ENCODE measurements around the gene FGD1. TPM values are rescaled to one million over a fixed set of nuclear protein-coding genes. Genes with fewer than 3 reads are reported as not detected.
"Not testable (repeated sequence)": the region's sequence is repeated elsewhere in the genome, so short reads cannot be mapped to it uniquely, and the experiment has no call there.

FGD1 gene
- 0.15 and 0.21 TPM in 2 replicates for total RNA-seq

DNA sequence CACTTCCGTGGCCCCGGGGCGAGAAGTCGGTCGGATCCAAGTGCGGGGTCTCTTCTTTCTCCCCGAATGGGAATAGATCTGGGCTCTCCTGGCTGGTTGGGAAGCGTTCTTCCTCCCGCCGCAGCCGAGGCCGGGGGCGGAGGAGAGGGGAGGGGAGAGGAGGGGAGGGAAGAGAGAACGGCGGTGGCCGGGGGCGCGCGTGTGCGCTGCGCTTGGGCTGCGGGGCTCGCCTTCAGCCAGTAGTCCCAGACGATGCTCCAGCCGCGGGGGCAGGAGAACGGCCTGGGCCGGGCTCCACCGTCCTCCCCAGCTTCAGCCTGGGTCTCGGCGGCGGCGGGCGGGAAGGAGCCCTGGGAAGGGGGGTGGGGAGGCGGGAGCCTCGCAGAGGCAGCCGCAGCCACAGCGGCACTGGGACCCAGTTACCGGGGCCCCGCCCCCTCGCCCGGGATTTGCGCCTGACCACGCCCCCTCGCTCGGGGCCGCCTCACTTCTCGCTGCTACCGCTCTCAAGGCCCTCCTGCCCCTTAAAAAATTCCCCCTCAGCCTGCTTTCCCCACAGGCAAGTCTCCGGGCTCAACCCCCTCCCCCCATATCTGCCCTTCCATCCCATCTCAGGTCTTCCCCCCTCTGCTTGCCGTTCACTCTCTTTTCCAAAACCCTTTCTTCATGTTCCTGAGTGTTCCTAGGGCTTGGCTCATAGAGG lies at the start of gene FGD1:
TSS of gene FGD1 (minus strand) at position 421 of the 703 bp plus-strand sequence. CDS start 802 bp downstream, outside the sequence.
- Mint-ChIP-seq H3K9me3 (no peaks in the 10 kb centered on the region), H3K27me3 (ENCODE audit: insufficient read depth) (peaks cover 22% of the 10 kb centered on the region)
- peak; percentile 12 for DNase-seq (ENCODE audit: low spot score)

DNA sequence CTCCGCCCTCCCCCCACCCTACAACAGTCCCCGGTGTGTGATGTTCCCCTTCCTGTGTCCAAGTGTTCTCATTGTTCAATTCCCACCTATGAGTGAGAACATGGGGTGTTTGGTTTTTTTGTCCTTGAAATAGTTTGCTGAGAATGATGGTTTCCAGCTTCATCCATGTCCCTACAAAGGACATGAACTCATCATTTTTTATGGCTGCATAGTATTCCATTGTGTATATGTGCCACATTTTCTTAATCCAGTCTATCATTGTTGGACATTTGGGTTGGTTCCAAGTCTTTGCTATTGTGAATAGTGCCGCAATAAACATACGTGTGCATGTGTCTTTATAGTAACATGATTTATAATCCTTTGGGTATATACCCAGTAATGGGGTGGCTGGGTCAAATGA lies 46.2 kb upstream of the FGD1 start:
- DNase-seq (ENCODE audit: low spot score); H3K27ac Mint-ChIP-seq; H3K9me3 Mint-ChIP-seq; H3K4me1 Mint-ChIP-seq (ENCODE audit: low read depth); intact Hi-C loops (cut with micrococcal nuclease); H3K27me3 Mint-ChIP-seq (ENCODE audit: insufficient read depth); H3K4me3 Mint-ChIP-seq: not testable (repeated sequence)
- H3K36me3 Mint-ChIP-seq (ENCODE audit: low read depth), result peaks cover 32% of the 10 kb centered on the region

More for the DNA sequence above, at the start of gene FGD1:
- H3K4me1 Mint-ChIP-seq (ENCODE audit: low read depth), result no peaks in the 10 kb centered on the region
- H3K27ac Mint-ChIP-seq, result no peak within 1 kb of the TSS
- no peaks in the 10 kb centered on the region for H3K36me3 Mint-ChIP-seq (ENCODE audit: low read depth)
- intact Hi-C loops (cut with micrococcal nuclease), result loop anchor here (1.0 kb wide), 1 partner anchor 34 kb away; the partner anchor contains the start of gene GNL3L
- H3K4me3 Mint-ChIP-seq, result peak within 1 kb of the TSS; percentile 71

DNA sequence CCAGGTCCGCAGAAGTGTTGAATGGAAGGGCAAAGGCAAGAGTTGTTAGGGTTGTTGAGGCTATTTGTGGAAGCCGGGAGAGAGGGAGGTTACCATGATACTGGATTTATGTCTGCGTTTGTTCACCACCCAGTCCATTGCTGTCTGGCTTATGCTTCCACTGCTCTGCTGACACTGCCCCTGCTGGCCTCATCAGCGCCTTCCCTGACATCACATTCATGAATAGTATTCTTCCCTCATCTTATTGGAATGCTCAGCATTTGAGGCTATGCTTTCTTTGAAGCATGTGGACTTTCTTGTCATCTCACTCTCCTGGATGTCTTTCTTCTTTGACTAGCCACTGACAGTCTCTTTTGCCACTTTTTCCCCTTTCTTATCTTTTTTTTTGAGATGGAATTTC lies 44.3 kb upstream of the FGD1 start:
- DNase-seq (ENCODE audit: low spot score), result no peak
- no peaks in the 10 kb centered on the region for H3K27me3 Mint-ChIP-seq (ENCODE audit: insufficient read depth)
- H3K36me3 Mint-ChIP-seq (ENCODE audit: low read depth), result peaks cover 33% of the 10 kb centered on the region
- H3K9me3 Mint-ChIP-seq, result no peaks in the 10 kb centered on the region
- H3K4me1 Mint-ChIP-seq (ENCODE audit: low read depth), result no peaks in the 10 kb centered on the region
- no peak overlapping the region for H3K27ac Mint-ChIP-seq
- intact Hi-C loops (cut with micrococcal nuclease), result no loop called here
- no peak overlapping the region for H3K4me3 Mint-ChIP-seq

DNA sequence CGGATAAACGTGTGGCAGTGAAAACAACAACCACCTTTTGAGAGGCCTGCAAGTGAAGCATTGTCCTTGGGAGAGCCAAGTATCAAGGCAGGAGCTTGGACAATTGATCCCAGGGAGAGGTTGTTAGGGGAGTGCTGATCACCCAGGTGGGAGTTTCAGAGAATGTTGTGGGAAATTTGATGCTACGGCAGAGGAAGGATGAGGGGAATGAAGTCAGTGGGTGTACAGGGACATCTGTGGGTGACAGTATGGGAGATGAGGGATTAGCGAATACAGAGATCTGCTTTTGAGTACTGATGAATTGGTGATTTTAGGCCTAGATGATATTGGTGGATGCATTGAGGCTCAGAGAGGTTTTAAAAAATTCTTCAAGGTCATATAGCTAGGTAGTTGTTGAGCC lies 38.2 kb upstream of the FGD1 start:
- no peak overlapping the region for H3K27ac Mint-ChIP-seq

DNA sequence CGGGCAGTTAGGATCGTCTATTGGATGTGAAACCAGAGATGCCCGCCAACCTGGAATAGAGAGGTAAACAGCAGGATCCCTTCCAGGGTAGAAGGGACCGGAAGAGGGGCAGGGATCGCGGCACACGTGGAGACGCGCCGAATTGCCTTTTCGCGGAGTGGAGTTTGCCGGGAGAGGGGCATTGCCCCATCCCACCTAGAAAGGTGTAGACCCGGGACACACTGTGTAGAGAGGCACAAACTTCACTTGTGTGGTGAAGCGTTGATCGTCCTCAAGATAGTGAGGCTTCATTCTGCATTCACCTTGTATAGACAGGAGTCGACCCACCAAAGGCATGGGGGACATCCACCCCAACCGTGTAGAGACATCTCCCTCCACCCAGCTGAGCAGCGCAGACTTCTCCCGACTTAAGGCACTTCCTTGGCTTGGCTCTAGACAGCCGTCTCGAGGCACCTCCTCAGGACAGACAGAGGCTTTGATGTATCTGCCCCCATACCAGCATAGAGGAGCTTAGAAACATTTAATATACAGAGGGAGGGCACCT lies 34.4 kb upstream of the FGD1 start:
- Mint-ChIP-seq H3K9me3 (peaks cover 8% of the 10 kb centered on the region), H3K36me3 (ENCODE audit: low read depth) (peaks cover 34% of the 10 kb centered on the region), H3K4me3 (peak overlapping the region; percentile 95), H3K27me3 (ENCODE audit: insufficient read depth) (no peaks in the 10 kb centered on the region), H3K27ac (peak overlapping the region; percentile 91), H3K4me1 (ENCODE audit: low read depth) (peaks cover 26% of the 10 kb centered on the region)
- DNase-seq (ENCODE audit: low spot score), result peak; percentile 1
- intact Hi-C loops (cut with micrococcal nuclease), result loop anchor here (1.0 to 10.0 kb wide), 9 partner anchors 34 to 1306 kb away; partner anchors contain the start of genes APEX2, FAM120C, FGD1 and HUWE1

More for the DNA sequence above, 38.2 kb upstream of the FGD1 start:
- H3K4me1 Mint-ChIP-seq (ENCODE audit: low read depth), result peaks cover 26% of the 10 kb centered on the region
- intact Hi-C loops (cut with micrococcal nuclease), result loop anchor here (10.0 kb wide), 2 partner anchors 849 to 1309 kb away; partner anchors contain the start of genes HUWE1 and KDM5C
- no peak for DNase-seq (ENCODE audit: low spot score)
- peak overlapping the region; percentile 1 for H3K4me3 Mint-ChIP-seq
- H3K36me3 Mint-ChIP-seq (ENCODE audit: low read depth), result peaks cover 33% of the 10 kb centered on the region
- H3K27me3 Mint-ChIP-seq (ENCODE audit: insufficient read depth), result no peaks in the 10 kb centered on the region
- H3K9me3 Mint-ChIP-seq, result no peaks in the 10 kb centered on the region

DNA sequence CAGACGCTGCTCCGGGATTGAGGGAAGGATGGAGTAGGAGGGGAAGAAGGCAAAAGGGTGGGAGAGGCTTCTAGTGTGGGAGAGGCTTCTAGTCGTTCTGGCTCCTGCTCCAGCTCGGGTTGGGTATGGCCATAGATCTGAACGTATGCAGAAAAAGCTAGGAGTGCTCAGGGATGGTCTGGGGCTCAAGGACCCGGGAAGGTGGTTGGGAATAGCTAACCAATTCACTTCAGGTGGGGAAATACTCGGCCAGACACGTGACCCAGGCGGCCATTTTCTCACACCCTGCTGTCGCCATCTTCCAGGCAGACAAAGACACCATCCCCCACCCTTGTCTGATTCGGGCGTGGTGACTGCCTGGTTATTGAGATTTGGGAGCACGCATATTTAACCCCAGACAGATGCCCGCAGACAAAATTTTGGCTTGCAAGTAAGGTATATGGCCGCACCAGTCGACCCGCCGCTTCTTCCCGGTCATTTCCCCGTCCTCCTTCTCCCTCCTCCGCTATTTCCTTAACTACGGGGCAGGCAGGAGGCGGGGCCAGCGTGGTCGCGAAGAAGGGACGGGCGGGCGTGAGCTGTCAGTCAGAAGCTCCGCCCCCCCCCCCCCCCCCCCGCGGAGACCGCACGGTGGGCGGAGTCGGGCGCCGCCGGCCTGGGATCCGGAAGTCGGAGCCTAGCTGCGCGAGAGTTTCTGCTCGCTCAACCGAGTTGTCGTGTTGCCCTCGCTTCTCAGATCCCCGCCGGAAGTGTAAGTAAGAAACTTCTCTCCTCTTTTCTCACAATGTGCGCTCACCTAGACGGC lies 33.7 kb upstream of the FGD1 start, which contains the start of gene GNL3L:
TSS of gene GNL3L (plus strand) at position 668 of the 805 bp plus-strand sequence. CDS start 2,348 bp downstream, outside the sequence.
- peak; percentile 69 for DNase-seq (ENCODE audit: low spot score)
- peaks cover 26% of the 10 kb centered on the region for H3K4me1 Mint-ChIP-seq (ENCODE audit: low read depth)
- H3K27me3 Mint-ChIP-seq (ENCODE audit: insufficient read depth), result no peaks in the 10 kb centered on the region
- H3K27ac Mint-ChIP-seq, result peak within 1 kb of the TSS; percentile 94
- H3K36me3 Mint-ChIP-seq (ENCODE audit: low read depth), result peaks cover 33% of the 10 kb centered on the region
- intact Hi-C loops (cut with micrococcal nuclease), result loop anchor here (1.0 to 10.0 kb wide), 9 partner anchors 33 to 1305 kb away; partner anchors contain the start of genes APEX2, FAM120C, FGD1 and HUWE1
- H3K9me3 Mint-ChIP-seq, result peaks cover 8% of the 10 kb centered on the region
- peak within 1 kb of the TSS; percentile 95 for H3K4me3 Mint-ChIP-seq

DNA sequence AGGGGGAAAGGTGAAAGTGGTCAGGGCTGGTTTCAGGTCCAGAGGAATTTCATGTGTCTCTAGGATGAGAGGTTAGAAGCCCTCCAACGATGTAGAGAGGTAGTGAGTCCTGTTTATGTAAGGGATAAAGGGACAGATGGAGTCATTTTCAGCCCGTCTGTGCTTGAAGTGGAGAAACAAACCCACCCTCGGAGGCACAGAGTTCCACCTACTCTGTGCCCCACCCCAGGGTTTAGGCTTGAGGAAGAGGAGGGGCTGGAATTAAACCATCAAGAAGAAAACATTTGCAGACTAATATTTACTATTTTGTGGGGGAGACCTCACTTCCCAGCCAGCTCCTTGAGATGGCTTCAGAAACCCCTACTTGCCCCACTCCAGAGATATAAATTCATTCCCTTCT lies 33.1 kb upstream of the FGD1 start:
- Mint-ChIP-seq H3K27me3 (ENCODE audit: insufficient read depth) (no peaks in the 10 kb centered on the region), H3K4me3 (peak overlapping the region; percentile 95), H3K4me1 (ENCODE audit: low read depth) (peaks cover 19% of the 10 kb centered on the region), H3K36me3 (ENCODE audit: low read depth) (peaks cover 27% of the 10 kb centered on the region), H3K9me3 (peaks cover 8% of the 10 kb centered on the region), H3K27ac (peak overlapping the region; percentile 94)
- intact Hi-C loops (cut with micrococcal nuclease), result no loop called here
- DNase-seq (ENCODE audit: low spot score), result no peak

DNA sequence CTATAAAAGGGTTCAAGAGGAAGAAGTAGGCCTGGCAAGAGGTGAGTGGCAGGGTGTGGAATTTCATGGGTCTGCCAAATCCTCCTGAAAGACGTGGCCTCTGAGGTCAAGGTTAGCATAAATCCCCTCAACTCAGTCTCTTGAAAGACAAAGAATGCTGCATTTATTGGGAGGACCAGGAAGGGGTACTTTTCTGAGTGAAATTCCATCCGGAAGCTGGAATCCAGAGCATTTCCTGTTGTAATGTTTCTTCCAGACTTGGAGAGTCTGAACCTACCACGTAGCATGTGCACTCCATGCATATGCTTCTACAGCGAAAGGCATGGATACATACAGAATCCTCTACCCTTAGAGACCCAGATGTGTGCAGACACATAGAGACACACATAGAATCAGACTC lies 13.4 kb upstream of the FGD1 start:
- H3K4me1 Mint-ChIP-seq (ENCODE audit: low read depth), result no peaks in the 10 kb centered on the region
- no peak overlapping the region for H3K4me3 Mint-ChIP-seq
- intact Hi-C loops (cut with micrococcal nuclease), result no loop called here
- no peaks in the 10 kb centered on the region for H3K9me3 Mint-ChIP-seq
- no peaks in the 10 kb centered on the region for H3K27me3 Mint-ChIP-seq (ENCODE audit: insufficient read depth)
- no peak overlapping the region for H3K27ac Mint-ChIP-seq
- H3K36me3 Mint-ChIP-seq (ENCODE audit: low read depth), result no peaks in the 10 kb centered on the region
- DNase-seq (ENCODE audit: low spot score), result no peak

DNA sequence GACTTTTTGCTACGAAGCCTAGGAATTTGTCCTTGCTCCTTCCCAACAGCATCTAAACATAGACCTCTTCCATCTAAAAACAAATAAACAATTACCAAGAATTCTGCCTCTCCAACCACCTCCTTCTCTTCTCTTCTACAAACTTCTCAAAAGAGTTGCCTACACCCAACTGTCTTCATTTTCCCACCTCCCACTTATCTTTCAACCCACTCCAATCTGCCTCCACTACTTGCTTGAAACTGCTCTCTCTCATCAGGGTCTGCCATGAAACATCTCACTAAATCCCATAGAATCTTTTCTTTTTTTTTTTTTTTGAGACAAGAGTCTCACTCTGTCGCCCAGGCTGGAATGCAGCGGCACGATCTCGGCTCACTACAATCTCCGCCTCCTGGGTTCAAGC lies 902 bp upstream of the FGD1 start:
- Mint-ChIP-seq H3K27me3 (ENCODE audit: insufficient read depth) (peaks cover 22% of the 10 kb centered on the region), H3K4me3 (peak overlapping the region; percentile 71), H3K27ac (no peak overlapping the region), H3K4me1 (ENCODE audit: low read depth) (no peaks in the 10 kb centered on the region), H3K36me3 (ENCODE audit: low read depth) (no peaks in the 10 kb centered on the region), H3K9me3 (no peaks in the 10 kb centered on the region)
- DNase-seq (ENCODE audit: low spot score), result no peak
- intact Hi-C loops (cut with micrococcal nuclease), result loop anchor here (1.0 kb wide), 1 partner anchor 33 kb away; the partner anchor contains the start of gene GNL3L

DNA sequence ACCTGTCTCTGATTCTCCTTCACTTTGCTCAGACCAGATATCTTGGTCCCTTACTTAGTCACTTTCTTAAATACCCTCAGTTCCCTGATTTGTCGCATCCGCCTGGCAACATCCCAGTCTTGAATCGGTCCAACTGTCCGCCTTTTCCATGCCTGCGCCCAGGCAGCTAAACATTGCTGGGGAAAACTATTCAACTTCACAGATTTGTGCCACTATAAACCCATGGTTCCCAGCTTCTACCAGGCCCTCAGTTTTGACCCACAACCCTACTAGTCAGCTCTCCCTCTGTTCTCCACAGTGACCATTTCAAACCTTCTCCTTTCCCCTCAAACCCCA lies 451 bp upstream of the FGD1 start:
- H3K4me1 Mint-ChIP-seq (ENCODE audit: low read depth), result no peaks in the 10 kb centered on the region
- H3K9me3 Mint-ChIP-seq, result no peaks in the 10 kb centered on the region
- DNase-seq (ENCODE audit: low spot score), result no peak
- H3K36me3 Mint-ChIP-seq (ENCODE audit: low read depth), result no peaks in the 10 kb centered on the region
- intact Hi-C loops (cut with micrococcal nuclease), result loop anchor here (1.0 kb wide), 1 partner anchor 34 kb away; the partner anchor contains the start of gene GNL3L
- H3K27me3 Mint-ChIP-seq (ENCODE audit: insufficient read depth), result peaks cover 22% of the 10 kb centered on the region
- H3K4me3 Mint-ChIP-seq, result peak overlapping the region; percentile 71
- no peak overlapping the region for H3K27ac Mint-ChIP-seq

DNA sequence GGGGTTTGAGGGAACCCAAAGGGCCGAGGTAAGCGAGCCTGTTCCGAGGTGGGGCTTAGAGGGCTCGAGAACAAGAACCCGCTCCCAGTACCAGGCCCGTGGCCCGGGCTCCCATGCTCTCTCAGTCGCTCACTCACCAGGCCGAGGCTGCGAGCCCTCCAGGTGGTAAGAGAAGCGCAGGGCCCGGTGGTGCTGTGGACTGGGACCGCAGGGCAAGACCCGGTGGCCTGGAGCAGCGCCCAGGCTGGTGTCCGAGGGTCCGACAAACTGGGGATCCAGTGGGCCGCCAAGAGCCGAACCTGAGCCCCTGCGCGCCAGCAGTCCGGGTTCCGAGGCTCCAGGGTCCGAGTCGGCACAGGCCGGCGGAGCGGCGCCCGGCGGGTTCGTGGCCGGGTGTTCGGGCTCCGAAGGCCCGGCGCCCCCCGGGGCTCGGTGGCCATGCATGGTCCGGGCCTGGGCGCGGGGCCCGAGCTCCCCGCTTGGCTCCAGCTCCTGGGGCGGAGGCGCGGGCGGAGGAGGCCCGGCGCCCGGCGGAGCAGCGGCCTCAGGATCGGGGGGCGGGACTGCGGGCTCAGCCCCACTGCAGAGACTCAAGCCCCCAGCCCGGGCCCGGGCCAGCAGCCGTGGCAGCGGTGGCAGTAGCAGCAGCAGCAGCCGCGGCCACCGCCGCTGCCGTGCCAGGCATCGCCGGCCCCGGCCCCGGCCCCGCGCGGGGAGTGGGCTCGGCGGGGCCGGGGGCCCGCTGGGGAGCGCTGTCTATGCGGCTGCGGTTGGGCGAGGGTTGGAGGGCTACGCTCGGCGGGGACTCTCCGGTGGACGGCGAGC lies 833 bp downstream of the FGD1 start:
- DNase-seq (ENCODE audit: low spot score), result no peak
- no peak overlapping the region for H3K27ac Mint-ChIP-seq
- H3K4me1 Mint-ChIP-seq (ENCODE audit: low read depth), result no peaks in the 10 kb centered on the region
- H3K9me3 Mint-ChIP-seq, result no peaks in the 10 kb centered on the region
- no peaks in the 10 kb centered on the region for H3K36me3 Mint-ChIP-seq (ENCODE audit: low read depth)
- intact Hi-C loops (cut with micrococcal nuclease), result no loop called here
- peaks cover 22% of the 10 kb centered on the region for H3K27me3 Mint-ChIP-seq (ENCODE audit: insufficient read depth)
- peak overlapping the region; percentile 61 for H3K4me3 Mint-ChIP-seq
